DND-41 (cell line): ENCODE data around the gene RIT1.

Source experiments
- ATAC-seq: fragments of 200-7000 bp; cut with Tn5 transposase; 3 replicates; pipeline ENCODE4 v1.9.1; 2021; ENCODE audit warnings: low read depth; ENCODE audit not compliant: insufficient read depth
- DNase-seq: peaks from one replicate; pipeline ENCODE4 v3.0.0-alpha.2; 2020
- H2AFZ ChIP-seq: 2 replicates; pipeline ENCODE4 v1.6.0; 2012; ENCODE audit warnings: low read depth, low read length
- H3K27ac ChIP-seq: 2 replicates; pipeline ENCODE4 v1.5.1; 2012; ENCODE audit warnings: low read length, inconsistent platforms
- H3K27me3 ChIP-seq: fragments of 200-600 bp; sonication (generic); 2 replicates; pipeline ENCODE4 v1.6.0; 2012; ENCODE audit warnings: low read length, mild to moderate bottlenecking, inconsistent platforms; ENCODE audit not compliant: insufficient read depth, poor library complexity
- H3K36me3 ChIP-seq: 2 replicates; pipeline ENCODE4 v1.5.1; 2012; ENCODE audit warnings: low read length, inconsistent platforms; ENCODE audit not compliant: insufficient read depth
- H3K4me1 ChIP-seq: 2 replicates; pipeline ENCODE4 v1.5.1; 2012; ENCODE audit warnings: mild to moderate bottlenecking, low read length; ENCODE audit not compliant: insufficient read depth
- H3K4me2 ChIP-seq: 2 replicates; pipeline ENCODE4 v1.6.0; 2012; ENCODE audit warnings: mild to moderate bottlenecking, moderate library complexity, low read length, inconsistent platforms; ENCODE audit not compliant: insufficient read depth
- H3K4me3 ChIP-seq, 2 experiments: fragments of 200-600 bp in 1 of 2; shearing (Covaris generic) in 1 of 2; 2 replicates each; pipeline ENCODE4 v1.5.1; 2012 to 2016; ENCODE audit warnings: inconsistent platforms in 2 of 2, low read length in 2 of 2, mild to moderate bottlenecking in 2 of 2, low read depth in 1 of 2, moderate library complexity in 1 of 2
- H3K79me2 ChIP-seq: 2 replicates; pipeline ENCODE4 v1.6.0; 2012; ENCODE audit warnings: low read length, inconsistent platforms; ENCODE audit not compliant: insufficient read depth
- H3K9ac ChIP-seq: 2 replicates; pipeline ENCODE4 v1.6.0; 2012; ENCODE audit warnings: low read depth, mild to moderate bottlenecking, inconsistent platforms, low read length, moderate library complexity
- H3K9me3 ChIP-seq: 2 replicates; pipeline ENCODE4 v1.5.1; 2012; ENCODE audit warnings: low read length, moderate library complexity, mild to moderate bottlenecking, inconsistent platforms; ENCODE audit not compliant: insufficient read depth, severe bottlenecking
- H4K20me1 ChIP-seq: 2 replicates; pipeline ENCODE4 v1.6.0; 2012; ENCODE audit warnings: low read length; ENCODE audit not compliant: insufficient read depth
- EZH2 ChIP-seq: IDR thresholded peaks from 3 replicates; pipeline ENCODE4 v1.6.1; 2012; ENCODE audit warnings: borderline replicate concordance, low read depth, mild to moderate bottlenecking, moderate library complexity, low read length, inconsistent platforms; ENCODE audit not compliant: severe bottlenecking
- TF ChIP-seq, protein P1 (sequence below): IDR thresholded peaks from 2 replicates; pipeline ENCODE4 v1.5.1; 2012; ENCODE audit warnings: borderline replicate concordance, low read length, moderate library complexity, mild to moderate bottlenecking; ENCODE audit not compliant: poor library complexity, severe bottlenecking; ENCODE audit errors: extremely low read depth

RIT1 gene

DNA sequence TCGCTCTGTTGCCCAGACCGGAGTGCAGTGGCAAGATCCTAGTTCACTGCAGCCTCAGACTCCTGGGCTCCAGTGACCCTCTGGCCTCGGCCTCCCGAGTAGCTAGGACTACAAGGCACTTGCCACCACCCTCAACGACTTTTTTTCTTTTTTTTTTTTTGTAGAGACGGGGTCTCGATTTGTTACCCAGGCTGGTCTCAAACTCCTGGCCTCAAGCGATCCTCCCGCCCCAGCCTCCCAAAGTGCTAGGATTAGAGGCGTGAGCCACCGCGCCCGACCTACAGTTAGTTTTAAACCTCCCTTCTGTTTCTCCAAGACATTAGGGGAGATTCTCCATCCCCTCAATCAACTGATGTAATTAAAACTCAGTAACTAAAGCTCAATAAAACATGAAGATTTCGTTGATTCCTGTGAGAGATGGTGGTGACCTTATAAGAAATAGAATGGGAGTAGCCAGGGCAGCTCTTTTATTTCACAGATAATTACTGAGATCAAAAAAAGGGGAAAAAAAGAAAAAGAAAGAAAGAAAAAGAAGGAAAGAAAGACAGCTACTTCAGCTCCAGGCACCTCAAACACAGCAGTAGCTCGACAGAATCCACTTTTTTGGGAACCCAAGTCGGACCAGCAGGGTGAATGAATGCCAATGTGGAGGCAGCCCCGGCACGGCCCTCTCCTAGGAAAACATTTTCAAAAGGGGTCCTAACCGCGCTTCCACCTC, 54.7 kb downstream of the RIT1 start:
- H3K9me3 ChIP-seq = no peaks in the 10 kb centered on the region
- H3K79me2 ChIP-seq = peaks cover 63% of the 10 kb centered on the region
- DNase-seq (no peak), ATAC-seq (no peak)
- peak overlapping the region; percentile 82 for H3K9ac ChIP-seq
- peak overlapping the region; percentile 68 to 87 for H3K4me3 ChIP-seq
- H4K20me1 ChIP-seq = 0 out of 2 replicates have a peak, but pooled peaks cover 6% of the 10 kb centered on the region
- no peaks in the 10 kb centered on the region for H3K27me3 ChIP-seq
- H3K4me2 ChIP-seq = peak overlapping the region; percentile 84
- peak overlapping the region; percentile 82 for H2AFZ ChIP-seq
- peak overlapping the region; percentile 88 for H3K27ac ChIP-seq
- H3K4me1 ChIP-seq = peaks cover 54% of the 10 kb centered on the region
- H3K36me3 ChIP-seq = peaks cover 37% of the 10 kb centered on the region
- TF ChIP-seq EZH2 = no peak
- TF ChIP-seq, protein P1, sequence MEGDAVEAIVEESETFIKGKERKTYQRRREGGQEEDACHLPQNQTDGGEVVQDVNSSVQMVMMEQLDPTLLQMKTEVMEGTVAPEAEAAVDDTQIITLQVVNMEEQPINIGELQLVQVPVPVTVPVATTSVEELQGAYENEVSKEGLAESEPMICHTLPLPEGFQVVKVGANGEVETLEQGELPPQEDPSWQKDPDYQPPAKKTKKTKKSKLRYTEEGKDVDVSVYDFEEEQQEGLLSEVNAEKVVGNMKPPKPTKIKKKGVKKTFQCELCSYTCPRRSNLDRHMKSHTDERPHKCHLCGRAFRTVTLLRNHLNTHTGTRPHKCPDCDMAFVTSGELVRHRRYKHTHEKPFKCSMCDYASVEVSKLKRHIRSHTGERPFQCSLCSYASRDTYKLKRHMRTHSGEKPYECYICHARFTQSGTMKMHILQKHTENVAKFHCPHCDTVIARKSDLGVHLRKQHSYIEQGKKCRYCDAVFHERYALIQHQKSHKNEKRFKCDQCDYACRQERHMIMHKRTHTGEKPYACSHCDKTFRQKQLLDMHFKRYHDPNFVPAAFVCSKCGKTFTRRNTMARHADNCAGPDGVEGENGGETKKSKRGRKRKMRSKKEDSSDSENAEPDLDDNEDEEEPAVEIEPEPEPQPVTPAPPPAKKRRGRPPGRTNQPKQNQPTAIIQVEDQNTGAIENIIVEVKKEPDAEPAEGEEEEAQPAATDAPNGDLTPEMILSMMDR = no peak

- Histone ChIP-seq H2AFZ (no peak overlapping the region), H3K4me1 (peaks cover 27% of the 10 kb centered on the region), H3K4me2 (peak overlapping the region; percentile 29), H3K79me2 (peaks cover 89% of the 10 kb centered on the region), H3K4me3 (no peak overlapping the region), H4K20me1 (peaks cover 12% of the 10 kb centered on the region; the same call in 1 of the 2 replicates), H3K9ac (no peak overlapping the region), H3K27me3 (no peaks in the 10 kb centered on the region), H3K27ac (no peak overlapping the region), H3K36me3 (peaks cover 66% of the 10 kb centered on the region), H3K9me3 (no peaks in the 10 kb centered on the region)
- no peak for TF ChIP-seq EZH2
- TF ChIP-seq, protein P1 = no peak
- no peak for DNase-seq
- no peak for ATAC-seq
Measured at GRCh38 chr1:155850345-155850744, 60.8 kb downstream of the RIT1 start.

DNA sequence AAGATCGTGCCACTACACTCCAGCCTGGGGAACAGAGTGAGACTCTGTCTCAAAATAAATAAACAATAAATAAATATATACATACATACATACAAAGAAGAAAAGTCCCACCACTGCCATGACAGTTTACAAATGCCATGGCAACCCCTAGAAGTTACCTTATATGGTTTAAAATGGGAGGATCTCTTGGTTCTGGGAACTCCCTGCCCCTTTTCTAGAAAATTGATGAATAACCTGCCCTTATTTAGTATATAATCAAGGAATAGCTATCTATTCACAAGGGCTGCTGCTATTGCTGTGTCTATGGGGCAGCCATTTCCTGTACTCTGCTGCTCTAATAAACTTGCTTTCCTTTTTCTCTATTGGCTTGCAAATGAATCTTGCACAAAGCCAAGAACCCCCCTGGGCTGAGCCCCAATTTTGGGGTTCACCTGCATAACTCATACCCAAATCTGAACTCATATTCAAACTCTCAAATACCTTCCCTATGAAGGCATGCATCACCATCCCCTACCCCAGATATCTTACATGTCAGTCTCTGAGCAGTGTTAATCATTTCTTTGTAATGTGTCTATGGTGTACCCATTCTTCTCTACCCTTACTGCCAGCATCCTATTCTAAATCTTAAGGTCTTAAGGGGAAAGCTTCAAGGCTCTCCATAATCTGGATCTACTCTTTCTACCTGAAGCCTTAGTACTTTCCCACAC, 63.2 kb downstream of the RIT1 start:
- Histone ChIP-seq H3K4me1 (peaks cover 20% of the 10 kb centered on the region), H3K4me2 (no peak overlapping the region), H3K36me3 (peaks cover 62% of the 10 kb centered on the region), H4K20me1 (peaks cover 26% of the 10 kb centered on the region; the same call in 1 of the 2 replicates), H3K9me3 (no peaks in the 10 kb centered on the region), H3K4me3 (no peak overlapping the region), H3K9ac (no peak overlapping the region), H3K79me2 (peaks cover 94% of the 10 kb centered on the region), H2AFZ (no peak overlapping the region), H3K27me3 (no peaks in the 10 kb centered on the region), H3K27ac (no peak overlapping the region; the same call in 1 of the 2 replicates)
- TF ChIP-seq EZH2 = no peak
- TF ChIP-seq, protein P1 = no peak
- ATAC-seq (peak; percentile 31; the same call in 1 of the 3 replicates), DNase-seq (no peak)
